Trophoblast cell (in vitro differentiated cells and primary cell): ENCODE results near the gene TTLL8.

Experiments used
- DNase-seq, 2 donors: peaks; one replicate each; pipeline ENCODE4 v3.0.0-alpha.2; 2016
- H2AFZ ChIP-seq: 2 replicates; pipeline ENCODE4 v1.6.1; 2013; ENCODE audit warnings: low read length, moderate library complexity, mild to moderate bottlenecking; ENCODE audit not compliant: insufficient read depth, poor library complexity
- H2AK5ac ChIP-seq: 2 replicates; pipeline ENCODE4 v1.6.1; 2013; ENCODE audit warnings: mild to moderate bottlenecking, low read length
- H2BK120ac ChIP-seq: 2 replicates; pipeline ENCODE4 v1.6.1; 2013; ENCODE audit warnings: low read length, mild to moderate bottlenecking, moderate library complexity; ENCODE audit not compliant: insufficient read depth, poor library complexity
- H2BK12ac ChIP-seq: 2 replicates; pipeline ENCODE4 v1.6.1; 2013; ENCODE audit warnings: mild to moderate bottlenecking, low read length, moderate library complexity
- H2BK5ac ChIP-seq: 2 replicates; pipeline ENCODE4 v1.6.1; 2013; ENCODE audit warnings: low read length, low read depth, moderate library complexity, mild to moderate bottlenecking; ENCODE audit not compliant: poor library complexity
- H3K14ac ChIP-seq: 2 replicates; pipeline ENCODE4 v1.6.1; 2013; ENCODE audit warnings: mild to moderate bottlenecking, low read length
- H3K18ac ChIP-seq: 2 replicates; pipeline ENCODE4 v1.6.1; 2013; ENCODE audit warnings: mild to moderate bottlenecking, low read length
- H3K23ac ChIP-seq: 2 replicates; pipeline ENCODE4 v1.6.1; 2013; ENCODE audit warnings: low read length
- H3K27ac ChIP-seq: 2 replicates; pipeline ENCODE4 v1.5.1; 2013; ENCODE audit warnings: low read depth, mild to moderate bottlenecking, inconsistent platforms, low read length, moderate library complexity
- H3K27me3 ChIP-seq: 2 replicates; pipeline ENCODE4 v1.6.1; 2013; ENCODE audit warnings: inconsistent platforms, mild to moderate bottlenecking, low read length, moderate library complexity; ENCODE audit not compliant: insufficient read depth
- H3K36me3 ChIP-seq, 2 experiments: 1 replicate in 1 of 2; 2 replicates in 1 of 2; pipeline ENCODE4 v1.6.1; 2013; ENCODE audit warnings: low read length in 2 of 2, mild to moderate bottlenecking in 2 of 2, moderate library complexity in 1 of 2; ENCODE audit not compliant: insufficient read depth in 2 of 2, control insufficient read depth in 1 of 2
- H3K4ac ChIP-seq: 2 replicates; pipeline ENCODE4 v1.6.1; 2013; ENCODE audit warnings: low read depth, mild to moderate bottlenecking, low read length, moderate library complexity
- H3K4me1 ChIP-seq, 2 experiments: 1 replicate in 1 of 2; 2 replicates in 1 of 2; pipeline ENCODE4 v1.6.1; 2013; ENCODE audit warnings: low read length in 2 of 2, mild to moderate bottlenecking in 2 of 2, moderate library complexity in 1 of 2; ENCODE audit not compliant: insufficient read depth in 2 of 2, control insufficient read depth in 1 of 2
- H3K4me2 ChIP-seq: 2 replicates; pipeline ENCODE4 v1.6.1; 2013; ENCODE audit warnings: inconsistent platforms, mild to moderate bottlenecking, low read length, moderate library complexity
- H3K4me3 ChIP-seq: 2 replicates; pipeline ENCODE4 v1.5.1; 2013; ENCODE audit warnings: mild to moderate bottlenecking, low read depth, low read length, inconsistent platforms
- H3K79me1 ChIP-seq: one replicate; pipeline ENCODE4 v1.6.1; 2013; ENCODE audit warnings: low read length
- H3K79me2 ChIP-seq: 2 replicates; pipeline ENCODE4 v1.6.1; 2013; ENCODE audit warnings: low read length, mild to moderate bottlenecking; ENCODE audit not compliant: control insufficient read depth, insufficient read depth, poor library complexity
- H3K9ac ChIP-seq: 2 replicates; pipeline ENCODE4 v1.6.1; 2013; ENCODE audit warnings: mild to moderate bottlenecking, low read length
- H3K9me3 ChIP-seq: 2 replicates; pipeline ENCODE4 v1.6.1; 2013; ENCODE audit warnings: low read depth, mild to moderate bottlenecking, control low read depth, inconsistent platforms, low read length; ENCODE audit not compliant: insufficient read depth
- H4K12ac ChIP-seq: 2 replicates; pipeline ENCODE4 v1.6.1; 2013; ENCODE audit warnings: low read depth, mild to moderate bottlenecking, low read length, moderate library complexity
- H4K8ac ChIP-seq: 2 replicates; pipeline ENCODE4 v1.6.1; 2013; ENCODE audit warnings: low read depth, mild to moderate bottlenecking, low read length, moderate library complexity
- H4K91ac ChIP-seq: one replicate; pipeline ENCODE4 v1.6.1; 2013; ENCODE audit warnings: low read depth, mild to moderate bottlenecking, low read length, moderate library complexity
- WGBS: extraction: QIAGEN DNeasy Blood & Tissue Kit; methylation state at CpG from one replicate; pipeline ENCODE4 v1.1.7; 2013; ENCODE audit warnings: missing lambda C conversion rate; ENCODE audit not compliant: insufficient read length, insufficient coverage; ENCODE audit errors: extremely low coverage; 5-methylcytosine and 5-hydroxymethylcytosine counted together

Gene TTLL8

DNA sequence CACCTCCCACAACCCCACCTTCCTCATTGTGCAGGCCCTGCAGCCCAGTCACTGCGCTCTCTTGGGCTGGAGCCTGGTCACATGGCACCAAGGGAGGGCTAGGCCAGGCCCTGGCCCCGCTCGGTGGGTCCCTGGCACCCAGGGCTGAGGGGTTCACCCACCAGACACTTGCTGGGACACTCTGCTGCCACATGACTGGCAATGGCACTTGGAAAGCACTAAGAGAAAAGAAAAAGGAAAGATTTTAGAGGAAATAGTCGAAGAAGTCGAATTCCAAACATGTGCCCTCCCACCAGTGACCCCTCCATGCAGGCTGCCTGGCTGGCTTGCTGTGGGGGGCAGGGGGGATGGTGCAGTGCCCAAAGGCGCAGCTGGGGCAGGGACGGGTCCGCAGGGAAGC lies 12.3 kb upstream of the TTLL8 start:
- Histone ChIP-seq H3K4ac (no peak overlapping the region), H3K4me1 (no peaks in the 10 kb centered on the region), H4K8ac (no peak overlapping the region), H3K9ac (no peak overlapping the region), H3K79me1 (no peaks in the 10 kb centered on the region), H3K27ac (no peak overlapping the region), H3K14ac (peak overlapping the region; percentile 36), H3K4me3 (no peak overlapping the region), H3K18ac (no peak overlapping the region), H2BK5ac (no peak overlapping the region), H2BK120ac (no peak overlapping the region), H2AK5ac (no peak overlapping the region), H4K12ac (no peak overlapping the region), H2AFZ (no peak overlapping the region), H3K9me3 (peaks cover 5% of the 10 kb centered on the region), H3K4me2 (no peak overlapping the region), H3K27me3 (no peaks in the 10 kb centered on the region), H3K36me3 (no peaks in the 10 kb centered on the region), H2BK12ac (no peak overlapping the region), H3K23ac (no peak overlapping the region), H3K79me2 (no peaks in the 10 kb centered on the region), H4K91ac (no peak overlapping the region)
- WGBS: no CpG with 5 or more reads among the region's 8 CpGs
- no peak for DNase-seq

GRCh38 chr22:50068096-50068495 lies 10.0 kb upstream of the TTLL8 start:
- no CpG with 5 or more reads among the region's 11 CpGs for WGBS

DNA sequence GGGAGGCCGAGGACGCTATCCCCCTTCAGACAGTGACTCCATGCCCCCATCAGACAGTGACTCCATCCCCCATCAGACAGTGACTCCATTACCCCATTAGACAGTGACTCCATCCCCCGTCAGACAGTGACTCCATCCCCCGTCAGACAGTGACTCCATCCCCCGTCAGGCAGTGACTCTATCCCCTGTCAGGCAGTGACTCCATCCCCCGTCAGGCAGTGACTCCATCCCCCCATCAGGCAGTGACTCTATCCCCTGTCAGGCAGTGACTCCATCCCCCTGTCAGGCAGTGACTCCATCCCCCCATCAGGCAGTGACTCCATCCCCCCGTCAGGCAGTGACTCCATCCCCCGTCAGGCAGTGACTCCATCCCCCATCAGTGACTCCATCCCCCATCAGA lies 9.1 kb upstream of the TTLL8 start:
- H3K14ac ChIP-seq: no peak overlapping the region
- H2BK12ac ChIP-seq: no peak overlapping the region
- WGBS: no CpG with 5 or more reads among the region's 8 CpGs
- no peaks in the 10 kb centered on the region for H3K27me3 ChIP-seq
- no peak overlapping the region for H3K4me2 ChIP-seq
- no peak overlapping the region for H3K9ac ChIP-seq
- H3K18ac ChIP-seq: no peak overlapping the region
- H2BK120ac ChIP-seq: no peak overlapping the region
- H3K4ac ChIP-seq: no peak overlapping the region
- no peaks in the 10 kb centered on the region for H3K36me3 ChIP-seq
- no peak overlapping the region for H4K8ac ChIP-seq
- no peaks in the 10 kb centered on the region for H3K79me2 ChIP-seq
- H2AK5ac ChIP-seq: no peak overlapping the region
- H4K91ac ChIP-seq: no peak overlapping the region
- peaks cover 3% of the 10 kb centered on the region for H3K9me3 ChIP-seq
- no peak overlapping the region for H2AFZ ChIP-seq
- H3K23ac ChIP-seq: no peak overlapping the region
- H3K79me1 ChIP-seq: no peaks in the 10 kb centered on the region
- H2BK5ac ChIP-seq: no peak overlapping the region
- H3K4me1 ChIP-seq: no peaks in the 10 kb centered on the region
- peak overlapping the region; percentile 15 for H3K4me3 ChIP-seq
- no peak overlapping the region for H4K12ac ChIP-seq
- DNase-seq: no peak
- no peak overlapping the region for H3K27ac ChIP-seq

More at GRCh38 chr22:50068096-50068495, 10.0 kb upstream of the TTLL8 start:
- no peaks in the 10 kb centered on the region for H3K27me3 ChIP-seq
- no peaks in the 10 kb centered on the region for H3K79me1 ChIP-seq
- no peak overlapping the region for H2BK12ac ChIP-seq
- H4K12ac ChIP-seq: no peak overlapping the region
- no peak overlapping the region for H3K14ac ChIP-seq
- H3K9me3 ChIP-seq: peaks cover 3% of the 10 kb centered on the region
- no peaks in the 10 kb centered on the region for H3K4me1 ChIP-seq
- no peak overlapping the region for H2AK5ac ChIP-seq
- no peak overlapping the region for H2BK120ac ChIP-seq
- H3K4ac ChIP-seq: no peak overlapping the region
- H3K27ac ChIP-seq: no peak overlapping the region
- no peak overlapping the region for H3K23ac ChIP-seq
- H2BK5ac ChIP-seq: no peak overlapping the region
- no peaks in the 10 kb centered on the region for H3K79me2 ChIP-seq
- H3K9ac ChIP-seq: no peak overlapping the region
- no peak overlapping the region for H3K4me2 ChIP-seq
- no peaks in the 10 kb centered on the region for H3K36me3 ChIP-seq
- H4K91ac ChIP-seq: no peak overlapping the region
- H4K8ac ChIP-seq: no peak overlapping the region
- H3K4me3 ChIP-seq: no peak overlapping the region
- no peak overlapping the region for H2AFZ ChIP-seq
- H3K18ac ChIP-seq: no peak overlapping the region
- no peak for DNase-seq

DNA sequence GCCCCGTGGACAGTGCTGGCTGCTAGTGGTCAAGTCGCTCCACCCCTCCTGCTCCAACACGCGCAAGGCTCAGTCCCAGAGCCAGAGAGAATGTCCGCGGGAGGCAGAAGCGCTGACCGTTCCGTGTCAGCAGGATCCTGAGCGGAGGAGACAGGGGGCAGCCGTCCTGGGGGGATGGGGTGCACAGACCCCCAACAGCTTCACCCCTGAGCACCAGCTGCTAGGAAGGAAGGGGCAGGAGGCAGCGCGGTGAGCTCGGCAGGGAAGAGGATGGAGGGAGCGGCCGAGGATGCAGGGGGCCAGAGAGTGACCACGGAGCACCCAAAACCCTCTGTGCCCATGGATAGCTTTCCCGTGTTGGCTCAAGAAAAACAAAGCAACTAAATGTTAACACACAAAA lies 6.4 kb upstream of the TTLL8 start:
- no peak overlapping the region for H2BK5ac ChIP-seq
- H3K9me3 ChIP-seq: peaks cover 4% of the 10 kb centered on the region
- no peak overlapping the region for H3K9ac ChIP-seq
- H4K12ac ChIP-seq: no peak overlapping the region
- no peak overlapping the region for H3K4me2 ChIP-seq
- H2BK120ac ChIP-seq: no peak overlapping the region
- no peak overlapping the region for H4K8ac ChIP-seq
- no peak overlapping the region for H4K91ac ChIP-seq
- H3K27me3 ChIP-seq: no peaks in the 10 kb centered on the region
- no peak for DNase-seq
- no peak overlapping the region for H2AK5ac ChIP-seq
- no peak overlapping the region for H3K18ac ChIP-seq
- H3K4me3 ChIP-seq: no peak overlapping the region
- H3K79me2 ChIP-seq: no peaks in the 10 kb centered on the region
- no peak overlapping the region for H2BK12ac ChIP-seq
- WGBS: no CpG with 5 or more reads among the region's 18 CpGs
- H3K4ac ChIP-seq: no peak overlapping the region
- no peak overlapping the region for H2AFZ ChIP-seq
- H3K27ac ChIP-seq: no peak overlapping the region
- H3K23ac ChIP-seq: no peak overlapping the region
- no peak overlapping the region for H3K14ac ChIP-seq
- peaks cover 0 to 5% of the 10 kb centered on the region in 2 experiments for H3K4me1 ChIP-seq
- no peaks in the 10 kb centered on the region for H3K79me1 ChIP-seq
- H3K36me3 ChIP-seq: no peaks in the 10 kb centered on the region
